DMS153 treated with DMSO at 0.1 percent for 48 hours (cell line): ENCODE results near the gene SNTG2.
"Not testable (repeated sequence)": the region's sequence is repeated elsewhere in the genome, so short reads cannot be mapped to it uniquely, and the experiment has no call there.

Experiments
- DNase-seq: peaks from one replicate; lab custom pipeline; 2025; ENCODE audit not compliant: unreplicated experiment; lab: John Stamatoyannopoulos, UW

Gene SNTG2

DNA sequence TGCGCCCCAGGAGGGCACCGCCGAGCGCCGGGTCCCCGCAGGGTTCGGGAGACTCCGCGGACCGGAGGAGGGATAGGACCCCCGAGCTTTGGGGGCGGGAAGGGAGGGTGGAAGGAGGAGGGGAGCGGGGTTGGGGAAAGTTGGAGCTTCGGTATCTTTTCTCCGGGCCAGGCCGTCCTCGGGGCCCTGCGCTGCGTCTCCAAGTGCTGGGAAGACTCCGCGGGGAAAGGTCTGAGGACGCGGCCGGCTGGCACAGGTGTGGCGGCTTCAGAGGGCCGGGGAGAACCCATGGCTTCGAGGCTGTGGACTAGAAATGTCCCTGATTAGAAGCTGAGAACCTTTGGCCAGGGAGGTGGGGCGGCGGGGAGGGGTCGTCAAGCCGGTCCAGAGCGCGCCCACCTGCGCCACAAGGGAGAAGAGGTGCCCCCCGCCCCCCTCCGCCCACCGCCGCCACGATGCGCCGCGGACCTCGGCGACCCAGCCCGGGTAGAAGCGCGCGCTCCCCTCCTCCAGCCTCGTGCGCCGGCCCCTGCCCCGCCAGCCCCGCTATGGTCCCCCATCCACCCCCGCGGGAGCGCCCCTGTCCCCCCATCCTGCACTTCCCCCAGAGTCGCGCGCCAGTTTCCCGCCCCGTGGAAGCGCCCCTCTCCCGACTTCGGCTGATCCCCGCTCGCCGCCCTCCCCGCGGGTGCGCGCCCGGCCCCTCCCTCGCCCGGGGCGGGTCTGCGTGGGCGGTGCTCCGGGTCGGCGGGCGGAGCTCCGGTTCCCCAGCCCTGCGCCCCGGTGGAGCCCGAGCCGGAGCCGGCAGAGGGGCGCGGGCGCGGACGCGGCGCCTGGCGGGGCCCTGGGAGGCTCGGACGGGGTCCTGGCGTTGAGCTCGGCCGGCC is at the start of gene SNTG2:
SNTG2 (plus strand) TSS at position 770 of the 887 bp plus-strand sequence. CDS start 148 bp downstream, outside the sequence.
- DNase-seq, result no peak

DNA sequence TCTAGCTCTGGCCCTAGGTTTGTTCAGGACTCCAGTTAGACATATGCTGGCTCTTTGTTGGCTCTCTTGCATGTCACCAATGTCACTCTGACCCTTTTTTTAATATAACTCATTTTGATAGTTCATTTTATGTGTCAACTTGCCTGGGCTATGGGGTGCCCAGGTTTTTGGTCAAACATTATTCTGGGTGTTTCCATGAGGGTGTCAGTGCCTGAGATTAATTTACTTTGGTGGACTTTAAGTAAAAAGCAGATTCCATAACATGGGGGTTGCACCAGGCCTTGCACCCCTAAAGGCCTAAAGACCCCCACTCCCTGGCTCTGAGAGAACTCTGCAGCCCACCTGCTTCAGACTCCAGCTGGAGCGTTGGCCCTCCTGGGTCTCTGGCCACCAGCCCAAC is 48.1 kb upstream of the SNTG2 start:
- no peak for DNase-seq

DNA sequence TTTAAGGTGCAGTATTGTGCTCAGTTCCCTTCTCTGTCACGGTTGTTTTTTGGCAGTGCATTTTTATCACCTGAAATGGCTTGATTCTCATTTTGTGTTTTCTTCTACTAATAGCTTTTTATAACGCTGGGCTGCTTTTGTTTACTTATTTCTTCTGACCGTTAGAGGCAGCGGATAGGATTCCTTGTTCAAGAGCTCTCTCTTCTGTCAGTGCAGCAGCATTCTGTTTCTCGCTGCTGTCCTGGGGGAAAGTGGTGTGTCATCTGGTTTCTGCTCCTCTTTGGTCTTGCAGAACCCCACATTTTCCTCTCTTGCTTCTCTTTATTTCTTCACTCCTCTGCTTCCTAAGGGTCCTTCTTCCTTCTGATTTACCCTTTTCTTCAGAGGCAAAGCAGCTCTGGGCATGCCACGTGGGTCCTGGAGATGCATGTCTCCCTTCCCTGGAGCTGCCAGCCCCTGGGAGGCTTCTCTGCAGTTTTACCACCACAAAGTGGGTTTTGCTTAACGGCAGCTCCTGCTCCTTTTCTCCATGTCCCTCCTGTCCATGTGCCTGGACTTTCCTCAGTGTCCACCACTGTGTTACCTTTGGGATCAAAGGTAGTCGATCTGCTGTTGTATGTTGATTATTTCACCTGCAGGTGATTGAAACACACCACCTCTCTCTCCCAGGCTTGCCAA is 47.3 kb upstream of the SNTG2 start:
- DNase-seq, result no peak

DNA sequence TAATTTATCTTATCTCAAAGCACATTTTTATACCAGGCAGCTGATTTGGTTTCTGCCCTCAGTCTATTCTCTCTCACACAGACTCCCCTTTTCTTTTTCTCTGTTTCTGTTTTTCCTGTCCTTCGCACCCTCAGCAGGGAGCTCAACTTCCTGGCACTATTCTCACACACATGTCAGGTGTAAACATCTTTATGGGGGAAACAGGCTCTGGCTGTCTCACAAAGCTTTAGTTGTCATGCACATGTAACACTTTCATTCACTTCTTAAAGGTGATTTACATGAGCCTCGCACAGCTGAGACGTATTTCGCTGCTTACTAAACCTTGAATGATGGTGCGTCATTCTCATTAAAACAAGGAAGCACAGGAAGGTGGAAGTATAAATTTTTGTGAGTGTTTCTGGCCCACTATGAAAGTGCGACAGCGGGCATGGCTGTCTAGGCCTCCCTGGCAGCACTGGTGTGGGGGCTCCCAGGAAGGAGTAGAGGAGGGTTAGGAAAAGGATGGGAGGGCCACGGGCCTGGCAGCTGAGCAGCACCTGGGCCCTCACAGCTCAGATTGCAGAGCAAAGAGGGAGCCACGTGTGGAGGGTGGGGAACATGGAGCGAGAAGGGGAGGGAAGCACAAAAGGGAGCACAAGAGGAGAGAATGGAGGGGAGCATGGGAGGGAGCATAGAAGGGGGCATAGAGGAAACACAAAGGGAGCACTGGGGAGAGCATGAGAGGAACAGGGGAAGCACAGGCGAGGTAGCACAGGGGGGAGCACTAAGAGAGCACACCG is 46.2 kb upstream of the SNTG2 start:
- DNase-seq, result no peak

DNA sequence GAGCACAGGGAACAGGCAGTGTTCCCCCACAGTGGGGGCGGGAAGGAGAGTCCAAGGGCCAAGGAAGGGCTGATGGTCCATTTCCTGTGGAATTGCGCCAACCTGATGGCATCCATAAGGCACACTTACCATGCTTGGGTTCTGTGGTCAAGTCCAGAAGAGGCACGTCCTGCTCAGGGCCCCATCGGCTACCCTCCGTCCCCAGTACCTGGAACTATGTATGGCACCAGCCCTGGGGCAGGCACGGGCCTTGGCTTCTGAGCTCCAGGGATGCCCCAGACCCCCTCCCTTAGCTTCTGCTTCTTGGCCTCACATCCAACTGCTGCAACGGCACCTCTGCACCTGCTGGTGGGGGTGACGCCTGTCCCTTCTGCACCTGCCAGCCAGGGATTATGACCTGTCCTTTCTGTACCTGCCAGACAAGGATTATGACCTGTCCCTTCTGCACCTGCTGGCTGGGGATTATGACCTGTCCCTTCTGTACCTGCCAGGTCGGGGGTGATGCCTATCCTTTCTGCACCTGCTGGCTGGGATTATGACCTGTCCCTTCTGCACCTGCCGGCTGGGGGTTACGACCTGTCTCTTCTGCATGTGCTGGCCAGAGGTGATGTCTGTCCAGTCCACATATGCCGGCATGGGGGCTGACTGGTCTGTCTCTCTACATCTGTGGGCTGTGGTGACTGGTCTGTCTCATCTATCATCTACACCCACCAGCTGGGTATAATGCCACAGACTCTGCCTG is 45.4 kb upstream of the SNTG2 start:
- DNase-seq, result no peak

DNA sequence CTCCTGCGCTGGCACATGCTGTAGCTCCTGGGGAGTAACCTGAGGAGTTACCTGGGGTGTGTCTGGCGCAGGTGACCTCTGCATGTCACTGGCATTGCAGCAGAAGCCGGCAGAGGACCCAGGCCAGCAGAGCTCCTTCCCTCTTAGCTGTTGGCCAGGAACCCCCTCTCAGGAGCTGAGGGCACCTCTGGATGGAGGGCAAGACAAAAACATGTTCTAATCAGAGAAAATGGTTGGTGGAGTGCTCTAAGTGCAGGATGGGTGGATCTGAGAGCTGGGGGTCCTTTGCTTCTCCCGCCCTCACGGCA is 44.9 kb upstream of the SNTG2 start:
- no peak for DNase-seq

DNA sequence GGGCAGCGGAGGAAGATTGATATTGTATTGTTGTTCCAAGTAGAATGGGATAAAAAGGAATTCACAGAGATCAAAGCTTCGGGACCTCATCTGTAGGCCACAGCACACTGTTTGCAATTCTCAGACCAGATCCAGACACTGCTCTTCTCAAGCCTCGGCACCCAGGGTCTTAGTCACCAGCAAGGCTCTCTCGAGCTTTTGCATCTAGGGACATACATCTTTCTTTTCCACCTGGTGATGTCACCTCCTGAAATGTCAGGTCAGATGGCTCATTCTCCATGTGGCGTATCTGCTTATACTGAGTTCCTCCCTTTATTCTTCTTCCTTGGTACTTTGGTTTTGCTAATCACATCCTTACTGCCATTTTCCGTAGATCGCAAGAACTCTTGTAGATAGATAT is 42.9 kb upstream of the SNTG2 start:
- no peak for DNase-seq

DNA sequence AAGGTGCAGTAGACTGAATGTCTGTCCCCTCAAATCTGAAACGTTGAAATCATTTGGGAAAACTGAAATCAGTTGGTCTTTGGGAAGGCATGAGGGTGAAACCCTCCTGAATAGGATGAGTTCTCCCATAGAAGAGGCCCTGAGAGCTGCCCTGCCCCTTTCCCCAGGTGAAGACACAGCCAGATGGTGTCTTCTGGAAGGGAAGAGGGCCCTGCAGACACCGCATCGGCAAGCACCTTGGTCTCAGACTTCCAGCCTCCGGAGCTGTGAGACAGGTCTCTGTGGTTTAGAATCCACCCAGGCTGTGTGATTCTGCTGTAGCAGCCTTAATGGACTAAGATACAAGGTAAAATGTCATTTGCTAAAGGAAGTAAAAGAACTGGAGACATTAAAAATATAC is 42.1 kb upstream of the SNTG2 start:
- DNase-seq, result no peak

DNA sequence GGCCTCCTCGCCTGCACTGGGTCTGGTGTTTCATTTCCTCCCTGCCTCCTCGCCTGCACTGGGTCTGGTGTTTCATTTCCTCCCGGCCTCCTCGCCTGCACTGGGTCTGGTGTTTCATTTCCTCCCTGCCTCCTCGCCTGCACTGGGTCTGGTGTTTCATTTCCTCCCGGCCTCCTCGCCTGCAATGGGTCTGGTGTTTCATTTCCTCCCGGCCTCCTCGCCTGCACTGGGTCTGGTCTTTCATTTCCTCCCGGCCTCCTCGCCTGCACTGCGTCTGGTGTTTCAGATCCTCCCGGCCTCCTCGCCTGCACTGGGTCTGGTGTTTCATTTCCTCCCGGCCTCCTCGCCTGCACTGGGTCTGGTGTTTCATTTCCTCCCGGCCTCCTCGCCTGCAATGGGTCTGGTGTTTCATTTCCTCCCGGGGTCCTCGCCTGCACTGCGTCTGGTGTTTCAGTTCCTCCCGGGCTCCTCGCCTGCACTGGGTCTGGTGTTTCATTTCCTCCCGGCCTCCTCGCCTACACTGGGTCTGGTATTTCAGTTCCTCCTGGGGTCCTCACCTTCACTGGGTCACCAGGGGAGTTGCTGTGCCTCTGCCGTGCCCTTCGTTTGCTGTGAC is 40.8 kb upstream of the SNTG2 start:
- DNase-seq, result not testable (repeated sequence)

DNA sequence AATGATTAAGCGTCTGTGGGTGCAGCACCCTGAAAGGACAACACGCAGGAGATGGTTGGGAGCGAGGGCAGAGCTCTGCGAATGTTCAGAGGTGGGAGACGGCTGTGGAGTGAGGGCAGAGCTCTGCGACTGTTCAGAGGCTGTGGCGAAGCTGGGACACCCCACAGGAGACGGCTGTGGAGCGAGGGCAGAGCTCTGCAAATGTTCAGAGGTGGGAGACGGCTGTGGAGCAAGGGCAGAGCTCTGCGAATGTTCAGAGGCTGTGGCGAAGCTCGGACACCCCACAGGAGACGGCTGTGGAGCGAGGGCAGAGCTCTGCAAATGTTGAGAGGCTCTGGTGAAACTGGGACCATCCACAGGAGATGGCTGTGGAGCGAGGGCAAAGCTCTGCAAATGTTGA is 40.0 kb upstream of the SNTG2 start:
- DNase-seq, result no peak

DNA sequence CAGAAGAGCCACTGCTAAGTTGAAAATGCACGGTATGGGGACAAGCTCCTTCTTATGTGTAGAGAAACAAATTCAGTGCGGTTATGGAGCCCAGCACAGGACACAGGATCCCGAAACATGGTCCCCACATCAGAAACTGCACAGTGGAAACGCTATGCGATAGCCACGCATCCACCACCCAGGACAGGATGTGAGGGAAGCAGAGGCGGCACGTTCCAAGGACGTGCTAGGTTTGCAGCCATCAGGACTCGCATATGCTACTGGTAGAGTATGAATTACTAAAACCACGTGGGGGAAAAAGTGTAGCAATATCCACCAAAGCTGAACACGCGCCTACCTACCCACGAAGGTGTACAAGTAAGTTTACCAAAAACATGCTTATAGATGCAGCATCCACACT is 34.7 kb upstream of the SNTG2 start:
- DNase-seq, result no peak

DNA sequence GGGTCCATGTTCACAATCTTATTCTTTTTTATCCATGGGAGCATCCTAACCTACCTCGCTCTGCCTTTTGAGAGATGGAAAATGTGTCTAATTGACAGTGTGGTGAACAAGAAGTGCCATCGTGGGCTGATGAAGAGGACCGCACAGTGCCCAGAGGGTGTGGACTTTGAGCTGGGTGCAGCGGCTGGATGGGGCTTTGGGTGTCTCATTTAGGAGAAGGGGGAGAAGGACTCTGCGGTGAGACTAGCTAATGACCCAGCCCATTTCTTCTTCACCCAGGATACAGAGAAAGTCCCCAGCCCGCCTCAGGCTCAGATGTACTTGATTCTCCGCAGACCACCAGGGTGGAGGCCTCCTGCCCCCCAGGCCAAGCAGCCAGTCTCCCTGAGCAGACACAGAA is 33.7 kb upstream of the SNTG2 start:
- no peak for DNase-seq

DNA sequence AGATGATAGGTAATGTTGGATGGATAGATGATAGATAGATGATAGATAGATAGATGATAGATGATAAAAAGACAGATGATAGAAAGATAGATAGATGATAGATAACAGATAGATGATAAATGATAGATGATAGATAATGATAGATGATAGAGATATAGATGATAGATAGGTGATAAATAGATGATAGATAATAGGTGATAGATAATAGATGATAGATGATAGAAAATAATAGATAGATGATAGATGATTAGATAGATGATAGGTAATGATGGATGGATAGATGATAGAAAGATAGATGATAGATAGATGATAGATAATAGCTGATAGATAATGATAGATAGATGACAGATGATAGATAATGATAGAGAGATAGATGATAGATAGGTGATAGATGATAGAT is 31.0 kb upstream of the SNTG2 start:
- no peak for DNase-seq

DNA sequence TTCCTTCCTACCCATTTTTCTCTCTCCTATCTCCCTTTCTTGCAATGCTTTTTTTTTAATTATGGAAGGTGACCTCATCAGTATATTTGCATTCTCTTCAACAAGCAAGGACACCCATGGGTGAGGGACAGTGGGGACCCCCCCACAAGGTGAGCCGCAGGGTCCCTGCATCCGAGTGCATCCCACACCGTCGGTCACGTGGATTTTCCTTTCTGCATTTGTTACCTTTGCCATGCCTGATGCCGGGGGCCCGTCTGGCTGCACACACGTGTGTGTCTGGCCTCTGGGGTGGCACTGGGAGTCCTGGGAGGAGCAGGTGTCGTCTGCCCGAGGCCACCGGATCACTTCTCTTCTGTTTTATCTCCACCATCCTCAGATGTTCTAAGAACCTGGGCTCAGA is 30.1 kb upstream of the SNTG2 start:
- DNase-seq, result no peak

DNA sequence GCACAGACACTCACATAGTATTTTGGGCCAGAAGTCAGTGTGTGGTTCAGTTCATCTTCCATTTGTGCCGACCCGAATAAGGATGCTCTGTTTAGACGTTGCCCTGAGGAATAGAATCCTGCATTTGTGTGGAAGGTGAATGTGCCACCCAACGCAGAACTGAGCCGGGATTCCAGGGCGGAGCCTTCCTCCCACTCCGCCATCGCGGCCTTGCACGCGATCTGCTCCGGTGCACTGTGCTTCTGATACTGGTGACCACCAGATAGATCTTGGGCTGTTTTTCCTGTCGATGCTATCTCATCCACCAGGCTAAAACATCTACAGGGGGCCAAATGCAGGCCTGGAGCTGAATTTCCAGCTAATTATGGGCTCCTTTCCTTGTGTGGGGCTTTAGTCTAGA is 29.6 kb upstream of the SNTG2 start:
- DNase-seq, result no peak

DNA sequence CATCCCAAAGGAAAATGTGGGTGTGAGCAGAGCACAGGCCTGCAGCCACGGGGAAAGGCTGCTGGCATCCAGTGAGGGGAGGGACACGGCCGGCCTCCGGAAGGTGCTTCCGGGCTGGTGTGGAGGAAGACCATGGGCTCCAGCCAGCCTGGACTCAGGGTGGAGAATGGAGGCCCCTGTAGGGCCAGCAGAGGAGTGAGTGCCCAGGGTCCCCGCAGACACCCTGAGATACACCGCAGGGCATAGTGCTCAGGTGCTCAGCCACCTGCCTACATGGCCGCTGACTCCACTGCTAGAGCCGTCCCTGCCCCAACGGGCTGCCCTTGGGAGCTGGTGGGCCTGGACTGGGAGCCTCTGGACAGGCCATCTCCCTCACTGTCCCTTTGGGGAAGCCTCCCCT is 28.5 kb upstream of the SNTG2 start:
- DNase-seq, result no peak

DNA sequence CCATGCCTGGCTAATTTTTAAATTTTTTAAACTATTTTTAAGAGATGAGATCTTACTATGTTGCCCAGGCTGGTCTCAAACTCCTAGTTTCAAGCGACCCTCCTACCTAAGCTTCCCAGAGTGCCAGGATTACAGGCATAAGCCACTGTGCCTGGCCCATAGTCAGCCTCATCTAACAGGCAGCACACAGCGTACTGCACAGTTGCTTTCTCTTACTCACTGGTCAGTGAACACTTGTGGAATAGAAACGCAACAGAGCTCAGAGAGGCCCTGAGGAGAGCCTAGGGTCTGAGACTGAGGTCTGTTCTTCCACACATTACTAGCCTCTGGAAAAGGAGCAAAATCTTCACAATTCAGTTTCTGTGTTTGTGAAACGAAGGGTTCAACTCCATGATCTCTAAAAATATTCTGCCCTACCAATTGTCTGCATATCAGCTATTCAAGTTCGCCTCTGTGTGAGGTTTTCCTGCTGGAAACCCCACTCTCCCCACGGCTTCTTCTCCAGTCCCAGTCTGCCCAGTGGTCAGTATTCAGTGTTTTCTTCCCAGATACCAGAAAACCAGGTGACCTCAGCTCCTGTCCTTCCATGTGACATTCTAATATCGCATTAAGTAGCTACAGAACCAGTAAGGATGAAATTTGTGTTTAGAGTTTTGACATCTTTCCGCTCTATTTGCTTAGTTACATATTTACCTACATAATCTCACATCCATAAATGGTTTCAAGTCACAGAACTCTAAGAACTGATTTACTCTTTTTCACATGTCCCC is 26.6 kb upstream of the SNTG2 start:
- no peak for DNase-seq

DNA sequence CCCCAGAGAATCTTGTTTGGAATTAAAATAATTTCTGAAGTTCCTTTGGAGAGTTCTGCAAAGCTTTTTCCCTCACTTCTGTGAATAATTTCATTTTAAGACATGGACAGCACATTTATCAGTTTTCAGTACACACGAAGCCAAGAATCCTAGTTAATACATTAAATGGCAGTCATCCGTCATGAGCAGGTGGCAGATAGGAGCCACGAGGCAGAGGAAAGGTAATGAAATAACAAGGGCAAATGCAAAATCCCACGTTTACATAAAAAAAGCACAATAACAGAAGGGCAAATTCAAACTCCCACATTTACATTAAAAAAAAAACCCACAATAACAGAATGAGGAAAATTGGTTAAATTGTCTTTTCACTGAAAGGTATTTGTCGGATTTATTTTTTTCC is 25.9 kb upstream of the SNTG2 start:
- DNase-seq, result no peak

DNA sequence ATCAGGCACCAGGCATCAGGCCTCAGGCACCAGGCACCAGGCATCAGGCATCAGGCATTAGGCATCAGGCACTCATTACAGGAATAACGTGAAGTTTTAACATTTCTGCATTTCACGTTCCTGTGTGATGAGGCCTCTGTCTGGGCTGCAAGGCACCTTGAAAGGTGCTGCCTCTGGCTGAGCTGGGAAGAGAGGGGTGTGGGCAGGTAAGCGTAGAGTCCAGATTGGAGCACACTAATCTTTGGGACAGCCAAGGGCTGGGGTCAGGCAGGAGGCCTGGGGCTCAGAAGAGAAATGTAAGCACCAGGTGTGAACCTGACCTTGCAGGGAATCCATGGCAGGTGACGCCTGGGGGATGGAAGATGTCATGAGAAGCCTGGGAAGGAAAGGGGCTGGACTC is 25.3 kb upstream of the SNTG2 start:
- no peak for DNase-seq

DNA sequence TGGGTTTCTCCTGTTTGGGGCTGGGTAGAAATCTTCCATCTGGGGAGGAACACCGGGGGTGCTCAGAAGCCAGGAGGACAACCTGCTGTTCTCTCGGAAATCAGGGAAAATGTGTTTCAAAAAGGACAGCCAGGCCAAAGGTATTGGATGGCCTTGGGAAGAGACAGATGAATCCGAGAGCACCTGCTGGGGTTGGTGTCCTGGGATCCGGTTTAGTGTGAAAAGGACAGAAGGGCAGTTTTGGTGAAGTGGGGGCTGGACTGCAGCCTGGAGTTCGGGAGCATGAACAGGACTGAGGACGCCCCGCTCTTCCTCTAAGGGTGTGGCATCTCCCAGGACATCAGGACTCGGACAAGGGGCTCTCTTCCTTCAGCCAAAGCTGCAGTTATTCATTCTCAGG is 24.9 kb upstream of the SNTG2 start:
- no peak for DNase-seq
